GM18502 (cell line): ENCODE data around the gene FBXO7.

ENCODE experiments used
- ATAC-seq: cut with Tn5 transposase; IDR thresholded peaks from one replicate; pipeline ENCODE4 v1.9.1; 2021; ENCODE audit warnings: mild to moderate bottlenecking; ENCODE audit not compliant: unreplicated experiment, poor library complexity

FBXO7 gene

DNA sequence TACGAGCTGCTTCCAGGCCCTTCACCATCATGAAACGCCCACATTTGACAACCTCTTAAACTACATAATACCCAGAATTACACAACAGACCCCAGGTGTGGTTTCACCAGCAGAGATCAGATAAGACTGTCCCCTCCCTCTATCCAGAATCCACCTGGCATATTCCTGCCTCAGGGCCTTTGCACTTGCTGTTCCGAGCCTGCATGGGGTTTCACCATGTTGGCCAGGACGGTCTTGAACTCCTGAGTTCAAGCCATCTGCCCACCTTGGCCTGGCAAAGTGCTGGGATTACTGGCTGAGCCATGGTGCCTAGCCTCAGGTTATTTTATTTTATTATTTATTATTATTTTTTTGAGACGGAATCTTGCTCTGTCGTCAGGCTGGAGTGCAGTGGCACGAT, 73.4 kb downstream of the FBXO7 start:
- no peak for ATAC-seq
